Immature natural killer cell (primary cell): ENCODE measurements around the gene BET1. TPM values are rescaled to one million over a fixed set of nuclear protein-coding genes. Genes with fewer than 3 reads are reported as not detected.

Source experiments
- DNase-seq, 3 donors: peaks; one replicate each; pipeline ENCODE4 v3.0.0; 2022; ENCODE audit warnings: mixed read lengths in 1 of 3
- H3K27ac Mint-ChIP-seq, 6 donors: one replicate each; pipeline ENCODE4 v1.8.0; 2020; ENCODE audit warnings: mixed read lengths in 6 of 6, mild to moderate bottlenecking in 5 of 6, inconsistent platforms in 4 of 6, moderate library complexity in 3 of 6
- H3K27me3 Mint-ChIP-seq, 3 donors: one replicate each; pipeline ENCODE4 v1.8.0; 2020 to 2021; ENCODE audit warnings: low read depth in 3 of 3, mild to moderate bottlenecking in 3 of 3, mixed read lengths in 3 of 3, moderate library complexity in 3 of 3, inconsistent platforms in 1 of 3
- H3K36me3 Mint-ChIP-seq, 3 donors: one replicate each; pipeline ENCODE4 v1.8.0; 2020; ENCODE audit warnings: mixed read lengths in 3 of 3, inconsistent platforms in 2 of 3, mild to moderate bottlenecking in 2 of 3
- H3K4me1 Mint-ChIP-seq, 2 donors: one replicate each; pipeline ENCODE4 v1.8.0; 2020; ENCODE audit warnings: inconsistent platforms in 2 of 2, mild to moderate bottlenecking in 2 of 2, mixed read lengths in 2 of 2, moderate library complexity in 1 of 2
- H3K4me3 Mint-ChIP-seq, 5 donors: one replicate each; pipeline ENCODE4 v1.8.0; 2020; ENCODE audit warnings: mild to moderate bottlenecking in 5 of 5, mixed read lengths in 5 of 5, inconsistent platforms in 3 of 5, moderate library complexity in 3 of 5
- H3K9me3 Mint-ChIP-seq, 6 donors: one replicate each; pipeline ENCODE4 v1.8.0; 2020; ENCODE audit warnings: mild to moderate bottlenecking in 6 of 6, mixed read lengths in 6 of 6, inconsistent platforms in 4 of 6, moderate library complexity in 3 of 6
- polyA plus RNA-seq, 3 donors: library from polyadenylated mRNA; unstranded; fragments of 300-500 nt; fragmentation: Illumina TruSeq; gene quantifications; one replicate each; pipeline ENCODE4 v1.2.3, GENCODE V29; 2021

BET1 gene
- polyA plus RNA-seq, 3 donors from 2014 or later: 11.2 to 16.8 (median 12.2) TPM

GRCh38 chr7:94001396-94001795 is 2.8 kb downstream of the BET1 start:
- DNase-seq: no peak
- H3K9me3 Mint-ChIP-seq: no peaks in the 10 kb centered on the region
- peaks cover 3 to 7% (median 6%) of the 10 kb centered on the region in 3 donors for H3K27me3 Mint-ChIP-seq
- H3K4me1 Mint-ChIP-seq: peaks cover 19 to 58% of the 10 kb centered on the region in 2 donors
- H3K27ac Mint-ChIP-seq: no peak overlapping the region
- peaks cover 5 to 6% (median 6%) of the 10 kb centered on the region in 3 donors for H3K36me3 Mint-ChIP-seq
- H3K4me3 Mint-ChIP-seq: no peak overlapping the region

DNA sequence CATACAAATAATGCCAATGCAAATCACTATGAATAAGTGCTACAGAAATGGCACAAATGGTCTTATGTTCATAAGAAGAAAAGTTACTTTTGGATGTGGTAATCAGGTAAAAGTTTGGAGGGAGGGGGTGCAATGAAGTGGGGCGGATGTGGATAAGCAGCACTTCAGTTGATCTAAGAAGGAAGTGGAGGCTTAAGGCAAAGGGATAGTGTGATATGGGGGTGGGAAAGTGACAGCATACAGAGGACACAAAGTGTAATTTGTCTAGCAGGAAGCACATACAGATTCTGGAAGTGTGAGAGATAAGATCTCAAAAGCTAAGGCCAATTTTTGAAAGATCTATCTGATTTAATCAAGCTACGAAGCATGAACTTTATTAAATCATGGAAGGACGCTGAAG is 6.3 kb downstream of the BET1 start:
- peaks cover 4 to 44% of the 10 kb centered on the region in 2 donors for H3K4me1 Mint-ChIP-seq
- H3K27ac Mint-ChIP-seq: peak overlapping the region in 1 of 6 donors; percentile 16
- no peak for DNase-seq
- H3K27me3 Mint-ChIP-seq: no peaks in the 10 kb centered on the region
- H3K9me3 Mint-ChIP-seq: no peaks in the 10 kb centered on the region
- peaks cover 12 to 21% (median 13%) of the 10 kb centered on the region in 3 donors for H3K36me3 Mint-ChIP-seq
- no peak overlapping the region for H3K4me3 Mint-ChIP-seq

GRCh38 chr7:93992421-93993110 is 11.6 kb downstream of the BET1 start:
- H3K27me3 Mint-ChIP-seq: no peaks in the 10 kb centered on the region
- no peaks in the 10 kb centered on the region for H3K9me3 Mint-ChIP-seq
- H3K36me3 Mint-ChIP-seq: peaks cover 14 to 21% (median 16%) of the 10 kb centered on the region in 3 donors
- no peak overlapping the region for H3K27ac Mint-ChIP-seq
- no peak for DNase-seq
- H3K4me1 Mint-ChIP-seq: peaks cover 6 to 17% of the 10 kb centered on the region in 2 donors
- no peak overlapping the region for H3K4me3 Mint-ChIP-seq

GRCh38 chr7:93987297-93987696 is 16.9 kb downstream of the BET1 start:
- Mint-ChIP-seq H3K27ac (no peak overlapping the region), H3K36me3 (peaks cover 2 to 12% (median 5%) of the 10 kb centered on the region in 3 donors)

DNA sequence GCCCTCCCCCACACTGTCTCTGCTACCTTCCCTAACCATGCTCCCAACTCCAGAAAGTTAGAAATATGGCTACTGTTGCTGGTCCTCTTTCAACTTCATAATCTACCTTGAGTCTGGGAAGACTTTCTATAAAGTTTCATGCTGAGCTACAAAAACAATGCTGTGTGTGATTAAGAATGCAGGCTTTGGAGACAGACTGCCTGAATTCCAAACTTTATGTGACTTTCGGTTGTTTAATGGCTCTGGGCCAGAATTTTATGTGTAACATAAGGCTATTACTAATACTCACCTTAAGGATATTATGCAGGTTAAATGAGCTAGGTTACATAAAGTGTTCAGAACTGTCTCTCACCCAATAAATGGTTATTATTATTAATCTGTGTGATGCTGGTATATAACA is 19.1 kb downstream of the BET1 start:
- Mint-ChIP-seq H3K27me3 (peaks cover 0 to 2% (median 0%) of the 10 kb centered on the region in 3 donors), H3K4me3 (no peak overlapping the region), H3K9me3 (no peaks in the 10 kb centered on the region), H3K4me1 (no peaks in the 10 kb centered on the region), H3K27ac (no peak overlapping the region), H3K36me3 (peaks cover 0 to 11% (median 0%) of the 10 kb centered on the region in 3 donors)
- no peak for DNase-seq

More at GRCh38 chr7:93987297-93987696, 16.9 kb downstream of the BET1 start:
- peaks cover under 1 to 2% of the 10 kb centered on the region in 2 donors for H3K4me1 Mint-ChIP-seq
- H3K4me3 Mint-ChIP-seq: no peak overlapping the region
- no peak for DNase-seq
- no peaks in the 10 kb centered on the region for H3K9me3 Mint-ChIP-seq
- H3K27me3 Mint-ChIP-seq: no peaks in the 10 kb centered on the region

- no peak overlapping the region for H3K27ac Mint-ChIP-seq
- no peak for DNase-seq
- no peak overlapping the region for H3K4me3 Mint-ChIP-seq
- peaks cover 0 to 2% (median 0%) of the 10 kb centered on the region in 3 donors for H3K27me3 Mint-ChIP-seq
- peaks cover 0 to 11% (median 0%) of the 10 kb centered on the region in 3 donors for H3K36me3 Mint-ChIP-seq
- no peaks in the 10 kb centered on the region for H3K9me3 Mint-ChIP-seq
- H3K4me1 Mint-ChIP-seq: no peaks in the 10 kb centered on the region
Observed at GRCh38 chr7:93984024-93984423, 20.1 kb downstream of the BET1 start.

DNA sequence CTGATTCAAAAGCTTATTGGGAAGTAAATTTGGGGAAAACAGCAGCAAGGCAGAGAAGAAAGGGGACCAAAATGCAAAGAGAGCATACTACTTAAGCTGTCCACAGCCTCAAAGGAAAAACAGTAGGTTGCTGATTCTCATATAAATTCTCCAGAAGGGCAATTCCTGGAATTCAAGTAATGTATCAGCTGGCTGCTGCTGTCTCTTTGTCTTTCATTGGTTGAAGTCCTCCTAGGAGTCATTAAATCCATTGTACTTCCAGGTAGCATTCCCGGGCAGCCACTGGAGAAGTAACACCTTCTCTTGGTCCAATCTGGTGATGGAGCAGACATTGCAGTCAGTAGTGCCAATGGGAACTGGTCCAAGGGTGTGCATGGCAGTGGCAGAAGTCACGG is 22.7 kb downstream of the BET1 start:
- H3K4me1 Mint-ChIP-seq: no peaks in the 10 kb centered on the region
- DNase-seq: no peak
- H3K4me3 Mint-ChIP-seq: no peak overlapping the region
- no peaks in the 10 kb centered on the region for H3K9me3 Mint-ChIP-seq
- peaks cover 0 to 6% (median 0%) of the 10 kb centered on the region in 3 donors for H3K36me3 Mint-ChIP-seq
- peaks cover 0 to 3% (median 2%) of the 10 kb centered on the region in 3 donors for H3K27me3 Mint-ChIP-seq
- no peak overlapping the region for H3K27ac Mint-ChIP-seq

- Mint-ChIP-seq H3K27ac (peak overlapping the region in 1 of 6 donors; percentile 61), H3K27me3 (peaks cover 0 to 4% (median 2%) of the 10 kb centered on the region in 3 donors), H3K36me3 (peaks cover 0 to 6% (median 0%) of the 10 kb centered on the region in 3 donors), H3K4me3 (peak overlapping the region in 1 of 5 donors; percentile 26), H3K4me1 (no peaks in the 10 kb centered on the region), H3K9me3 (no peaks in the 10 kb centered on the region)
- DNase-seq: no peak
Observed at GRCh38 chr7:93980744-93981479, 23.2 kb downstream of the BET1 start.

GRCh38 chr7:93977211-93977950 is 26.8 kb downstream of the BET1 start:
- Mint-ChIP-seq H3K27ac (no peak overlapping the region), H3K9me3 (no peaks in the 10 kb centered on the region), H3K4me1 (no peaks in the 10 kb centered on the region), H3K27me3 (peaks cover 0 to 4% (median 2%) of the 10 kb centered on the region in 3 donors), H3K36me3 (peaks cover 0 to 20% (median 13%) of the 10 kb centered on the region in 3 donors), H3K4me3 (peak overlapping the region in 1 of 5 donors; percentile 2)
- no peak for DNase-seq

DNA sequence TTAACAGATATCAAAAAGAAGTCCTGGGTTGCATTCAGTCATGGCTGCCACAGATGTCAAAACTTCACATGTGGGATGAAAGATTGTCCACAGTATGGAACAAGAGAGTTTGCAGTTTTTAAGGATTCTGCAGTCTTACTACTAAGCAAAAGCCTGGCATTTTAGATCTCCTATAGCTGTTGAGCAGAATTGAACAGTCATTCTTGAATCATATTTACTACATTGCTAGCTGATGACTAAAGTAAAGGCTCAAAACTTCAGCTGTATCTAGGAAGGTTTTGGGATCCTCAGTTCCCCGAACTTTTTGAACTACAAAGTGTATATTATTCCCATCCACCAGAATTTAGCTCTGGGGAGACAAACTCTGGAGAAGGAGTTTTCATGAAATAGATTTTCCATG is 31.0 kb downstream of the BET1 start:
- H3K4me3 Mint-ChIP-seq: no peak overlapping the region
- peaks cover 0 to 16% (median 13%) of the 10 kb centered on the region in 3 donors for H3K36me3 Mint-ChIP-seq
- no peak overlapping the region for H3K27ac Mint-ChIP-seq
- no peaks in the 10 kb centered on the region for H3K9me3 Mint-ChIP-seq
- H3K27me3 Mint-ChIP-seq: peaks cover 0 to 2% (median 0%) of the 10 kb centered on the region in 3 donors
- H3K4me1 Mint-ChIP-seq: no peaks in the 10 kb centered on the region
- no peak for DNase-seq

DNA sequence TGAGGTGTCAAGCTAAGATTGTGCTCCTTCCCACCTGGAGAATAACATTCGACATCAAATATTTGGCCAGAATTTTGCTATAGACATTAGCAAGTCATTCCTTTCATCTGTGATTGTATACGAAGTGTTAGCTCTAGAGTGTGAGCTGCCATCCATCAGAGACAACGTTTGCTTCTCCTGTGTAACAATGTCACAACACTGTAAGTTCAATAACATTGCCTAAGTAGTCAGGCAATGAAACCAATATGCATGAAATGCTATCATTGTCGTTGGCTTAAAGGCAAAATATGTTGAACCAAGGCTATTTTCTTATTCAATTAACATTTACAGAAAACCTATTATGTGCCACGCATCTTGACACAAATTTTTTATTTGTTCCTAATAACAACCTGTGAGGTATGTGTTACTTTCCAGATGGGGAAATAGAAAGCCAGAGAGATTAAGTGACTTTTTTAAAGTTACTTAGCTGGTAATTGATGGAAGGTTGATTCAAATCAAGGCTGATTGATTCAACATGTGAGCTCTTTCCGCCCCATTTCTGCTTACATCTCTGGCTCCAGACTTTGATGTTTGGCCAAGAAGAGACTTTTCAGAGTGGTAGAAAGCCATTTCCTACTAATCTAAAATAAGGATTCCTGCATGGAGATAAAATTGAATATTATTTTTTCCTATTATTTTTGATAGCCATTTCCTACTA is 32.0 kb downstream of the BET1 start:
- H3K4me3 Mint-ChIP-seq: no peak overlapping the region
- H3K36me3 Mint-ChIP-seq: peaks cover 0 to 19% (median 17%) of the 10 kb centered on the region in 3 donors
- H3K27me3 Mint-ChIP-seq: peaks cover 0 to 2% (median 0%) of the 10 kb centered on the region in 3 donors
- no peaks in the 10 kb centered on the region for H3K4me1 Mint-ChIP-seq
- no peaks in the 10 kb centered on the region for H3K9me3 Mint-ChIP-seq
- DNase-seq: no peak
- no peak overlapping the region for H3K27ac Mint-ChIP-seq

DNA sequence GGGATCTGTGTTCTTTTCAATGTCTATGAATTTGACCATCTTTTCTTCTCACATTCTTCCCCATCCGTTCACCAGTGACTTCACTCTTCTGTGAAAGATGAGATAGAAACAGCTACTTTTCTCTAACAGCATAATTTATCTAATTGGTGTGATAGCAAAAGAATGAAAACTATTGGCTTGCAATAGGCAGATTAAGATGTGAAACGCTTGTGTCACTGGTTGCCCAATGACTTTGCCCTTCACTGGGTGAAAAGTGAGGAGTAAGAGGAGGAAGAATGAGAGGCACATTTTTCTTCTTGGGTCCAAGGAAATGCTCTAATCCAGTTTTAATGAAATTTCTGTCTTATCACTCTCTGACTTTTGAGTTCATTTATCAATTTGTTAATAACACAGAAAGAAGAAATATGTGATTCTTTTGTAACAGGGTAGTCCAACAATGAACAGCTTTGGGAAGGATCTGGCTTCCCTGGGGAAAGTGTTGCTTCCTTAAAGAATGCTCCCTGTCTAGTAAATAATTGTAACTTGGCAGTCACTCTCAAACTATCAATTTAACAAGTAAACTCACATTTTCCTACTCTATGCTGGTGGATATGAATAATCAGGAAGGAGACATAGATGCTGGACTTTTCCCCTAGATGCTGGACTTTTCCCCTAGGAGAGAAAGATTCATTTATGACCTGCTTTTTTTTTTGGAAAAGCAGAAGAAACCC is 35.1 kb downstream of the BET1 start:
- no peak overlapping the region for H3K27ac Mint-ChIP-seq
- DNase-seq: no peak
- H3K36me3 Mint-ChIP-seq: peaks cover 0 to 16% (median 7%) of the 10 kb centered on the region in 3 donors
- H3K27me3 Mint-ChIP-seq: no peaks in the 10 kb centered on the region
- no peak overlapping the region for H3K4me3 Mint-ChIP-seq
- H3K9me3 Mint-ChIP-seq: no peaks in the 10 kb centered on the region
- no peaks in the 10 kb centered on the region for H3K4me1 Mint-ChIP-seq

- Mint-ChIP-seq H3K27ac (no peak overlapping the region), H3K9me3 (no peaks in the 10 kb centered on the region)
Observed at GRCh38 chr7:93964813-93965212, 39.3 kb downstream of the BET1 start.

More at GRCh38 chr7:93964813-93965212, 39.3 kb downstream of the BET1 start:
- Mint-ChIP-seq H3K4me3 (no peak overlapping the region), H3K4me1 (no peaks in the 10 kb centered on the region), H3K27me3 (no peaks in the 10 kb centered on the region), H3K36me3 (peaks cover 0 to 11% (median 4%) of the 10 kb centered on the region in 3 donors)
- DNase-seq: no peak
